ENCODE results near the gene KLRB1.

The KLRB1 gene

GRCh38 chr12:9604287-9604686, 3.4 kb downstream of the KLRB1 start:
- TF ChIP-seq ZBTB7A (IDR thresholded peaks at IDR 0.05; ENCODE audit: low read depth) (no peak), EGR1 (IDR thresholded peaks at IDR 0.05) (no peak), CEBPB (IDR thresholded peaks at IDR 0.05) (no peak), YY1 (IDR thresholded peaks at IDR 0.05; ENCODE audit: low read depth) (no peak), TEAD4 (IDR thresholded peaks at IDR 0.05) (no peak), RAD21 (IDR thresholded peaks at IDR 0.05; ENCODE audit: low read depth) (no peak), EP300 (IDR thresholded peaks at IDR 0.05; ENCODE audit: borderline replicate concordance) (no peak), FOXM1 (IDR thresholded peaks at IDR 0.05; ENCODE audit: borderline replicate concordance, low read depth) (no peak), MAX (IDR thresholded peaks at IDR 0.05) (no peak), TAF1 (IDR thresholded peaks at IDR 0.05; ENCODE audit: low read depth) (no peak), CREB1 (IDR thresholded peaks at IDR 0.05; ENCODE audit: low read depth) (no peak), REST (IDR thresholded peaks at IDR 0.05; ENCODE audit: low read depth) (no peak)

GRCh38 chr12:9598363-9598762, 9.4 kb downstream of the KLRB1 start:
- TF ChIP-seq YY1 (IDR thresholded peaks at IDR 0.05; ENCODE audit: low read depth) (no peak), TEAD4 (IDR thresholded peaks at IDR 0.05) (no peak), RAD21 (IDR thresholded peaks at IDR 0.05; ENCODE audit: low read depth) (no peak)

GRCh38 chr12:9597365-9597764, 10.4 kb downstream of the KLRB1 start:
- TF ChIP-seq TCF12 (IDR thresholded peaks at IDR 0.05; ENCODE audit: low read depth) (no peak), EGR1 (IDR thresholded peaks at IDR 0.05) (no peak), FOXM1 (IDR thresholded peaks at IDR 0.05; ENCODE audit: borderline replicate concordance, low read depth) (no peak), ZBTB7A (IDR thresholded peaks at IDR 0.05; ENCODE audit: low read depth) (no peak), MAX (IDR thresholded peaks at IDR 0.05) (no peak), CEBPB (IDR thresholded peaks at IDR 0.05) (no peak), TAF1 (IDR thresholded peaks at IDR 0.05; ENCODE audit: low read depth) (no peak), CREB1 (IDR thresholded peaks at IDR 0.05; ENCODE audit: low read depth) (no peak), USF1 (IDR thresholded peaks at IDR 0.05) (no peak), YY1 (IDR thresholded peaks at IDR 0.05; ENCODE audit: low read depth) (no peak), REST (IDR thresholded peaks at IDR 0.05; ENCODE audit: low read depth) (no peak), TEAD4 (IDR thresholded peaks at IDR 0.05) (no peak), EP300 (IDR thresholded peaks at IDR 0.05; ENCODE audit: borderline replicate concordance) (no peak), NFIC (IDR thresholded peaks at IDR 0.05) (no peak), RAD21 (IDR thresholded peaks at IDR 0.05; ENCODE audit: low read depth) (no peak)

GRCh38 chr12:9590441-9590840, 17.3 kb downstream of the KLRB1 start:
- TF ChIP-seq CEBPB (IDR thresholded peaks at IDR 0.05) (no peak), TCF12 (IDR thresholded peaks at IDR 0.05; ENCODE audit: low read depth) (no peak), TAF1 (IDR thresholded peaks at IDR 0.05; ENCODE audit: low read depth) (no peak), EGR1 (IDR thresholded peaks at IDR 0.05) (no peak), EP300 (IDR thresholded peaks at IDR 0.05; ENCODE audit: borderline replicate concordance) (no peak), MAX (IDR thresholded peaks at IDR 0.05) (no peak), USF1 (IDR thresholded peaks at IDR 0.05) (no peak), FOXM1 (IDR thresholded peaks at IDR 0.05; ENCODE audit: borderline replicate concordance, low read depth) (no peak), NFIC (IDR thresholded peaks at IDR 0.05) (no peak), CREB1 (IDR thresholded peaks at IDR 0.05; ENCODE audit: low read depth) (no peak), TEAD4 (IDR thresholded peaks at IDR 0.05) (no peak), YY1 (IDR thresholded peaks at IDR 0.05; ENCODE audit: low read depth) (no peak), RAD21 (IDR thresholded peaks at IDR 0.05; ENCODE audit: low read depth) (no peak), ZBTB7A (IDR thresholded peaks at IDR 0.05; ENCODE audit: low read depth) (no peak), REST (IDR thresholded peaks at IDR 0.05; ENCODE audit: low read depth) (no peak)
